Heart left ventricle (tissue), 13 donors: ENCODE measurements around the gene RPL3.

Source experiments
- CTCF ChIP-seq, 12 donors: fragments of 200-600 bp; sonication (generic) in 4 of 12; IDR thresholded peaks; one replicate each; pipeline versions ENCODE4 v1.5.0 to v1.8.0; 2018 to 2022; ENCODE audit warnings: antibody characterized with exemption in 12 of 12, mild to moderate bottlenecking in 5 of 12
- POLR2A ChIP-seq, 2 donors: fragments of 450-650 bp; IDR thresholded peaks; one replicate each; pipeline ENCODE4 v1.6.1; 2017; ENCODE audit warnings: antibody characterized with exemption in 2 of 2, mild to moderate bottlenecking in 2 of 2, moderate library complexity in 2 of 2
- donor health status: ischemic (EF 13 %, LVEDD 7.1; RV severe dilation, severe dysfunction).
- donor health status: DM: no; HTN: yes; CAD: no.
- donor health status: DM: no; HTN: no; CAD: no.
- donor health status: ischemic (EF 25% LVEDD 6.9; RV normal size, moderate dysfunction).
- donor health status: ischemic (EF 25% LVEDD 5.7; RV mildly dilated, moderate dysfunction).
- donor health status: ischemic (EF 35%, LVEDD 5.7; RV mildly dilated, moderate dysfunction).
- donor health status: nonischemic (EF 11% LVEDD 7.7; RV severe dilation, severe dysfunction).
- donor health status: DM: yes; HTN: yes; CAD: no.
- donor health status: PGD.
- donor health status: ischemic (EF 29% LVEDD 5.4; RV normal size, mild dysfunction).
- donor health status: nonischemic (EF 23%, LVEDD 6.1; RV moderate dilation, normal function).

- TF ChIP-seq CTCF (IDR thresholded peaks at IDR 0.05) (no peak), POLR2A (IDR thresholded peaks at IDR 0.05) (no peak)
Measured at GRCh38 chr22:39361496-39361895, 42.1 kb upstream of the RPL3 start.
